GM19372 (cell line): Measurements from ENCODE around the gene PPP2R5C.
"Not testable (repeated sequence)": the region's sequence is repeated elsewhere in the genome, so short reads cannot be mapped to it uniquely, and the experiment has no call there.

Experiments used
- ATAC-seq: cut with Tn5 transposase; IDR thresholded peaks from one replicate; pipeline ENCODE4 v1.9.1; 2021; ENCODE audit warnings: mild to moderate bottlenecking, low read depth, moderate library complexity; ENCODE audit not compliant: unreplicated experiment

Gene PPP2R5C

GRCh38 chr14:101959277-101959676, 197.8 kb downstream of the PPP2R5C start:
- no peak for ATAC-seq

DNA sequence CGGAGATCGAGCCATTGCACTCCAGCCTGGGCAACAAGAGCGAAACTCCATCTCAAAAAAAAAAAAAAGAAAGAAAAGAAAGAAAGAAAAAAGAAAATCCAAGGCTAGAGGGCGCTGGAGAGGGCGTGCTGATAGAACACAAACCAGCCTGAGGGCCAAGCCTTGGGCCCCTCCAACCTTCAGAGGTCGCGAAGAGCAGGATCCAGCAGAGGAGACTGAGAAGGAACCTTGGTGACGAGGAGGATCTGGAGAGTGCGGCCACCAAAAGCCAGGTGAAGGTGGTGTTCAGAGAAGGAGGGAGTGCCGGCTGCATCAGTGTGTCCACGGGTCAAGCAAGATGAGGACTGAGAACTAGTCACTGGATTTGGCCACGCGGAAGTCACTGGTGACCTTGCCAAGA, 198.7 kb downstream of the PPP2R5C start:
- no peak for ATAC-seq

DNA sequence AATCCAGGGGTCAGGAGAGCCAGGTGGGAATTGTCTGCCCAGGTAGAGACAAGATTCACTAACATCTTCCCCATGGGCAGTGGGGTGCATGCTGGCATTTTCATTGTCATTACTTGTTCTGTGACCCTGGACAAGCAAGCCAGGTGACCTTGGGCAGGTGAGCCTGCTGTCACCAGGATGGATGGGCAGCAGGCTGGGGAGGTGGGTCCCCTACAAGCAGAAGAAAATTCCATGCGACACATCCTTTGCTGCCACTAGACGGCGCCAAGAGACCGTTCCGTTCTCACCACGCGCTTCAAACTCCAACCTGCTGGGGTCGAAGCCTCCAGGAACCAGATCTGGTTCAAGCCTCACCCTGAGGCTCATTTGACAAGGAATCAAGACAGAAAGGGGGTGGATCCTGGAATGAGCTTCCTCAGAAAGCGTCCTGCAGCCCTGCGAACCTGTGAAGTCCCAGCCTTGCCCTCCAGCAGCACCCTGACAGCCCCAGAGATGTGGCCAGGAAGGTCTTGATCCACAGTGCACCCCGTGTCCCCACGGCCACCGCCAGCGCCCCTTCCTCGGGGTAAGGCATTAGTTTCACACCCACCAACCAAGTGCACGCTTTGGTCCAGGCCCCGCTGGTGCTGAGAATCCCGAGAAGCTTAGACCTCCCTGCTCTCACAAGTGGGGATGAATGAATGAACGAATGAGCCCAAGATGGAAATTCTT, 199.7 kb downstream of the PPP2R5C start:
- ATAC-seq = no peak

- ATAC-seq = no peak
Measured at GRCh38 chr14:101961746-101962502, 200.4 kb downstream of the PPP2R5C start.

DNA sequence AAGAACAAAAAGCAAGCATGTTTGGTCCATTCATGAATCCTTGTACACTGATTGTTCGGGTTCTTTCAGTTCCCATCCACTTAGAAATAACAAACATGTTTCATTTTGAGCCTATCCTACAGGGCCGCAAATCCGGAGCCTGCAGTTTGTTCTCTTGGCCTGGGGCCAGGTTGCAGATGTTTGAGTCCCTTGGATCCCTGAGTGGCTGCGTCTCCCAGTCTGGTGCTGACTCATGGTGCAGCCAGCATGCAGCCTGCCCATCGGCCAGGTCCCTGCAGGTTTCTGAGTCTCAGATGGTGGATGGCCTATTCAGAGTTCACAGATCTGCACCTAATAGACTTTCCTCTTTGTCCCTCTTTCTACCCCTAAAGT, 201.0 kb downstream of the PPP2R5C start:
- no peak for ATAC-seq

DNA sequence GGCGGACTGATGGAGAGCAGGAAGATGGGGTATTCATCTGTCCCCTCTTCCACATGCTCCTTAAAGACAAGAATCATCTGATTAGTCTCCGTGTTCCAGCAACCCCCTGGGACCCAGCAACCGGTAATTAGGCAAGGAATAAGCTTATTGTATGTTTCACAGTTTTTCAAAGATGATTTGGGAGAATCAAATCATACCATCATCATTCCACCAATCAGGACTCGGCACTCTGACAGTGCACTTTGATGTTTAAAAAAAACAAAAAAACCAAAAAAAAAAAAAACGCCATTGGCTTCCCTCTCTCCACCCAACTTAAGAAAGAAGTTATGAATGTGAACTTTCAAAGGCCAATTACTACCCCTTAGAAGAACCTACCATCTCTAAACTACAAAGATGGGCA, 201.5 kb downstream of the PPP2R5C start:
- ATAC-seq = no peak

DNA sequence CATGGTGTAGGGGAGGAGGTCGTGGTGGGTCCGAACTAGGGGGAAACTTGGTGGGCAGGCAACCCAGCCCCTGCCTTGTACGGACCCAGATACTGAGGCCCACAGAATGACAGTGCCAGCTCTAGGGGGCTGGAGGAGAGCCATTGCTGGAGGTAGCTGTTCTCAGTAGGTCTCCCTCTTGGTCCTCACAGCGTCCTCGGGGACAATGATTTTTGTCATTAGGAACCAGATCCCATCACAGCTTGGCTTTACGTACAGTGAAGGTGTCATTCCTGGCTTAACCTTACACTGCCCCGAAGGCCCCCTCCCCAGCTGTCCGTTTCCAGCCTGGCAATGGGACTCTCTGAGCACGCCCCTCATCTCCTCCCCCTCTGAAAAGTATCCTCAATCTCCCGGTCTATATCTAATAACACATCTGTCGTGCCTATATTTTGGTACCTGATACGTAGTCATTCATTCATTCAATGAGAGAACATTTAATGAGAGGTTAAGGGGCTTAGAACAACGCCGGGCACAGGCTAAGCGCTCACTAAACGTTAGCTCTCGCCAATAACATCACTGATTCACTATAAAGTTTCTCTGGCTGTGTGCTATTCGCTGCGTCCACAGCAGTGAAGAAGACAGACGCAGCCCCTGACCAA, 202.3 kb downstream of the PPP2R5C start:
- ATAC-seq = no peak

GRCh38 chr14:101964297-101965180, 203.0 kb downstream of the PPP2R5C start, which contains the start of gene DYNC1H1:
Gene DYNC1H1 (plus strand): TSS chr14:101964573. CDS start chr14:101964692, 119 bp downstream.
- peak; percentile 76 for ATAC-seq

DNA sequence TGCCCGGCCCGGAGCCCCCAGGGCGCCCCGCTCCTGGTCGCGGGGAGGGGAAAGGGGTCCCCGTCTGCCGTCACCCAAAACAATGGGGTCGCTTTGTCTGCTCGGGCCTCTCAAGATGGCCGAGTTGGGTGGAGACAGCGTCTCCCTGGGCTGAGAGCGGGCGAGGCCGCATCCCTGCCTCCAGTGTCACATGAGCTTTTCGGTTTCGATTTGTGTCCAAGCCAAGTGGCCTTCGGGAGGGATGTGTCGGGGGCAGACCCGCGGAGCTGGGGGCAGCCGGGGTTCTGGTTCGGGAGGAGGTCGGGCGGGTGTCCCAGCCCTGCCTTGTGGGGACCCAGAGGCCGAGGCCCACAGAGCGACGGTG, 203.7 kb downstream of the PPP2R5C start:
- ATAC-seq = peak; percentile 14

DNA sequence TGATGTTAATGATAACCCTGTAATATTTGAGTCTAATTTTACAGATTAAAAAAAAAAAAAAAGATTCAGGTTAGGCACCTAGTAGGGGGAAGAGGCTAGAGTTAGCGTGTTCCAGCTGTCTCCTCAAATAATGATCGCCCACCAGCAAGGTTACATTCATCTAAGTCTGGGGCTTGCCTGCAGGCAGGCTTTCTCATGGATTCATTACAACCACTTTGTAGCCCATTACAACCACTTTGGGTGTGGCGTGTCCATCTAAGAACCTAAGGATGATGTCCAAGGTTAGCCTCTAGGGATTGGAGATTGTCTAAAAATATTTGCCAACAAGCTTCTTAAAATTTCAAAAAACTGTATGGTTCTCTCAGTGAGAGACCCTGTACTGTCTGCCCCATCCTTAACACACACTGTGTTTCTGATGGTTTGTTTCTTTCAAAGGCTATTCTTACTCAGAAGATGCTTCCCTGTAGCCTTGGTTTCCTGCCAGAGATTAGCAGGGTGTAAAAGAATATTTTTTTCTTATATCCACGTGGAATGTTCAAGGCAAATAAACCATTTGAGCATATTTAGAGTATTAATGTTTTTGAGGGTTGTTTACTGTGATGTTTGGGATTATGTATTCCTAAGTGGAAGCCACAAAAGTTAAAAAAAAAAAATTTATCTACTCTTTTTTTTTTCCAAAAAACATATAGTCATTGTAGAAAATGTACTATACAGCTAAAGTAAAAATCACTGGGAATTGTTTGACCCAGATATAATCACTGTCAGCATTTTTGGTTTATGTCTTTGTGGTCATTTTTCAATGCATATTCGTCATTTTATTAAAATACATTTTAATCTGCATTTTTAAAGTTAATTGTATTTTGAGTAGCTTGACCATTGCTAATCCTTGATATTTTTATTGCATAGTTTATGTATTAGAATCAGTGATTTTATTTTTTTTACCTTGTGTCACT, 204.5 kb downstream of the PPP2R5C start:
- ATAC-seq = no peak

GRCh38 chr14:101966742-101967141, 205.2 kb downstream of the PPP2R5C start:
- ATAC-seq = no peak

- ATAC-seq = no peak
Measured at GRCh38 chr14:101968186-101968585, 206.7 kb downstream of the PPP2R5C start.

- no peak for ATAC-seq
Measured at GRCh38 chr14:101969481-101969880, 208.0 kb downstream of the PPP2R5C start.

GRCh38 chr14:101970830-101971400, 209.4 kb downstream of the PPP2R5C start:
- ATAC-seq = no peak

GRCh38 chr14:101971458-101971857, 209.9 kb downstream of the PPP2R5C start:
- ATAC-seq = not testable (repeated sequence)

- ATAC-seq = no peak
Measured at GRCh38 chr14:101972126-101972866, 210.8 kb downstream of the PPP2R5C start.

DNA sequence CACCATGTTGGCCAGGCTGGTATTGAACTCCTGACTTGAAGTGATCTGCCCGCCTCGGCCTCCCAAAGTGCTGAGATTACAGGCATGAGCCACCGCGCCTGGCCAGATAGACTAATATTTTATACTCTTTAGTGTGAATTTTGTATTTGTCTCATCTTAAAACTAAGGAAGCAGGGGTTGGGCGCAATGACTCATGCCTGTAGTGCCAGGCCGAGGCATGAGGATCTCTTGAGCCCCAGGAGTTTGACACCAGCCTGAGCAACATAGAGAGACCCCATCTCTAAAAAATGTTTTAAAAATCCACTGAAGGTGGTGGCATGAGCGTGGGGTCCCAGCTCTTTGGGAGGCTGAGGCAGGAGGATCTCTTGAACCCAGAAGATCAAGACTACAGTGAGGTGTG, 211.8 kb downstream of the PPP2R5C start:
- ATAC-seq = no peak

- no peak for ATAC-seq
Measured at GRCh38 chr14:101975231-101975630, 213.7 kb downstream of the PPP2R5C start.
